HG02588 (cell line): ENCODE measurements around the gene KIF2A.
"Not testable (repeated sequence)": the region's sequence is repeated elsewhere in the genome, so short reads cannot be mapped to it uniquely, and the experiment has no call there.

Source experiments
- ATAC-seq: cut with Tn5 transposase; IDR thresholded peaks from one replicate; pipeline ENCODE4 v1.9.1; 2021; ENCODE audit warnings: mild to moderate bottlenecking, moderate library complexity; ENCODE audit not compliant: unreplicated experiment

KIF2A gene

DNA sequence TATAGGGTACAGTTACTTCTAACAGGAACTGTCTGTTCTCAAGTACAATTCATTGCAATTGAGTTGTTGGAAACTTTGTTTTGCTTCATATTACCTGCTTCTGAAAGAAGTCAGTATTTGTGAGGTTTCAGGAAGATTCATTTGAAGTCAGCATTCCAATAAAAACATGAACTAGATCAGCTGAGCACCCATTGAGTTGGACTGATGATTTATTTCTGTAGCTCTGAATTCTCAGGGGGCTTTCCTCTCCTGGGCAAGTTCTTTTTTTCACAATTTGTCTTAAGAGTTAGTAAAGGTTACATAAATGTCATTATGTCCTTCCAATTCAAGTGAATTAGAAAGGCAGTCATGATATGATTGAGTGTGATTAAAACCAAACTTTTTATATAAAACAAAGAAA is 16.2 kb upstream of the KIF2A start:
- ATAC-seq, result no peak

DNA sequence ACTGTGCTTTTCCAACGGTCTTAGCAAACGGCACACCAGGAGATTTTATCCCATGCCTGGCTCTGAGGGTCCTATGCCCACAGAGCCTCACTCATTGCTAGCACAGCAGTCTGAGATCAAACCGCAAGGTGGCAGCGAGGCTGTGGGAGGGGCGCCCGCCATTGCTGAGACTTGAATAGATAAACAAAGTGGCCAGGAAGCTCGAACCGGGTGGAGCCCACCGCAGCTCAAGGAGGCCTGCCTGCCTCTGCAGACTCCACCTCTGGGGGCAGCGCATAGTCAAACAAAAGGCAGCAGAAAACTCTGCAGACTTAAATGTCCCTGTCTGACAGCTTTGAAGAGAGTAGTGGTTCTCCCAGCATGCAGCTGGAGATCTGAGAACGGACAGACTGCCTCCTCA is 14.2 kb upstream of the KIF2A start:
- not testable (repeated sequence) for ATAC-seq

- no peak for ATAC-seq
Measured at GRCh38 chr5:62296998-62297397, 9.0 kb upstream of the KIF2A start.

DNA sequence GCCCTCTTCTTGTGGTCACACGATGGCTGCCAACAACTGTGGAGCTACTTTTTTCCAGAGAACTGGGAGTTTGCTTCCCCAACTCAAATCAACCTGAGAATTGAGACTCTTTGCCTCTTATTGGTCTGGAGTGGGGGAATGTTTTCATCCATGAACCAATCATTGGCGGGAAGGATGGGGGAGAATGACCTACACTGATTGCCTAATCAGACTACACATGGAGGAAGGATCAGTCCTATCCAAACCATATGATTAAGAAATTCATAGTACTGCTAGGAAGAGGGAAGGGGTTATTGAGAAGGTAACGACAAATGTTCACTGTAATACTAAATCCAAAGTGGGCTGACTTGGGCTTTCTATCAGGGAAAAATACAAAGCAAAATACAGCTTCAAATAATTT is 7.9 kb upstream of the KIF2A start:
- no peak for ATAC-seq

DNA sequence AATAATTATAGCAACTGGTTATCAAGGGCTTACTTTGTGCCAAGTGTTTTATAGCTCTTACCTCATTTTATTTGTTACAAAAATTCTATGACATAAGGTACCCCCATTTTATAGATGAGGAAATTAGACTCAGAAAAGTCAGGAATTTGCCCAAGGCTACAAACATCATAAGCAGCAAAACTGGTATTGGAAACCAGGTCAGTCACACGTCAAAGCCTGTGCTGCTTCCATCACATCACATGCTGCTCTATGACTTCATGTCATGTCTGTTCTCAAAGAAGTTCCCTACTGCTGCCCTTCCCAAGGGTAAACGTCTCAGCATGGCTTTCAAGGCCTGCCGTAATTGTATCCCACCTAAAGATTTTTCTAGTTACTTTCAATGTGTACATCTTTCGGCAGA is 6.9 kb upstream of the KIF2A start:
- no peak for ATAC-seq

- no peak for ATAC-seq
Measured at GRCh38 chr5:62299600-62299999, 6.4 kb upstream of the KIF2A start.

DNA sequence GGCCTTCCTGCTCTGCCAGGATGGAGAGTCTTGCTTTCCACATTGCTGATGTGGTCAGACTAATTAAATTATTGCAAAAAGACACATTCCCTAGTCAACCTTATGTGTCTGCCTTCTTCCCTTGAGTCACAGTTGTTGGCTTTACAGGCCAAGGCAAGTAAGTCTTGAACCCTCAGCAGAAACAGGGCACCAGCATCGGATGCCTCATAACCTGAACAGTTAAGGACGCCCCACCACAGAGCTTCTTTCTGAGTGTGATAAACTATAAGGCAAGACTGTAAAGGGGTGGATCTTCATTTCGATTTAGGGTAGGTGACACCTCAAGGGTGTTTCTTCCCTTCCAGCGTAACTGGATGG is 670 bp upstream of the KIF2A start:
- ATAC-seq, result no peak

DNA sequence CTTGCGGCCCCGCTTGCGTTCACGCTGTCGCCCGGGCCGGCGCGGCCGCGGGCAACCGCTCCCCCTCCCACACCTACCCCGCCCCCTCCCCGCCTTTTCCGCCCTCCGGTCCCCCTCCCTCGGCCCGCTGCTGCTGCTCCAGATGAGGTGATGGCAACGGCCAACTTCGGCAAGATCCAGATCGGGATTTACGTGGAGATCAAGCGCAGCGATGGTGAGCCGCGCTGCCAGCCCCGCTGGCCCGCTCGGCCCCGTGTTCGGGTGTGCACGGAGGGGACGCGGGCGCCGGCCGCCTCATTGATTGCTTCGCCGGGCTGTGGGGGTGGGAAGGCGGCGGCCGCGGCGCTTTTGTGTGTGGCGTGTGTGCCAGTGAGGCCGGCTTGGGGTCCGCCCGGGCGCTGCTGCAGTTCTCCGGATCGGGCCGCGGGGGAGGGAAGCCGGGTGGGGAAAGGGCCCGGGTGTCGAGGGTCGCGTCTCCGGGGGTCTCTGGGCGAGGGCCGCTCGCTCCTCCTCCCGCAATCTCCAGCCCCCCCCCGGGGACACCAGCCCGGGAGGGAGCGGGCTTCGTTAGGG is 403 bp downstream of the KIF2A start:
- peak; percentile 41 for ATAC-seq

DNA sequence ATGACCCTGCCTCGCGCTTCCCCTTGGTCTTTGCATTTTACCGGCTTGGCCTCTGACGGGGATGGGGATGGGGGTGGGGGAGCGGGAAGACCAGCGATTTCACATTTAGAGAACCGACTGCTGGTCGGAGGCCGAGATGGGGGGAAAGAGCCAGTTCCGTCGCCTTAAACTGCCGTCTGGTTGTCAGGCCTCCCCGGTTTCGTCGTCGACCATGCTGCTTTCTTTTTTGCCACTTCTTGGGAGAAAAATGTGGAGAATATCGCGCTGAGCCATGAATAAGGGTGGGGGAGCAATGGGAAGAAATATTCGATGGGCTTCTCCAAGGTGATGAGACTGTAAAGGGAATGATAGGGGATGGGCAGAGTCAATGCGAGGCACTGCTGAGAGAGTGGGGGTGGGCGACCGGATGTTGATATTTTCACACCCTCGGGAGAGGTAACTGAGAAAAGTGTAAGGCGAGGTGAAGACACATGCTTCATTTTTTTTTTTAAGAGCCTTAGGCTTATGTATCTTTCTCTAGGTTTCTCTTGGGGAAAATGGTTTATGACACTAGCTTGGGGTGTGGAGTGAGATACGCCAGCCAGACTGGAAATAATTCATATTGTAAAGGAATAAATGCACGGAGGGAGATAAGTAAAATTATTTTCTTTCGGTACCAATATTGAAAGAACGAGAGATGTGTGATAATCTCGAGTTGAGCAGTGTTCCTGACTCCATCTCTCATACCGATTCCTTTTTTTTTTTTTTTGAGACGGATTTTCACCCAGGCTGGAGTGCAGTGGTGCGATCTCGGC is 1.1 kb downstream of the KIF2A start:
- peak; percentile 13 for ATAC-seq

GRCh38 chr5:62308439-62308838 is 2.4 kb downstream of the KIF2A start:
- ATAC-seq, result no peak

GRCh38 chr5:62309107-62309506 is 3.1 kb downstream of the KIF2A start:
- ATAC-seq, result no peak

DNA sequence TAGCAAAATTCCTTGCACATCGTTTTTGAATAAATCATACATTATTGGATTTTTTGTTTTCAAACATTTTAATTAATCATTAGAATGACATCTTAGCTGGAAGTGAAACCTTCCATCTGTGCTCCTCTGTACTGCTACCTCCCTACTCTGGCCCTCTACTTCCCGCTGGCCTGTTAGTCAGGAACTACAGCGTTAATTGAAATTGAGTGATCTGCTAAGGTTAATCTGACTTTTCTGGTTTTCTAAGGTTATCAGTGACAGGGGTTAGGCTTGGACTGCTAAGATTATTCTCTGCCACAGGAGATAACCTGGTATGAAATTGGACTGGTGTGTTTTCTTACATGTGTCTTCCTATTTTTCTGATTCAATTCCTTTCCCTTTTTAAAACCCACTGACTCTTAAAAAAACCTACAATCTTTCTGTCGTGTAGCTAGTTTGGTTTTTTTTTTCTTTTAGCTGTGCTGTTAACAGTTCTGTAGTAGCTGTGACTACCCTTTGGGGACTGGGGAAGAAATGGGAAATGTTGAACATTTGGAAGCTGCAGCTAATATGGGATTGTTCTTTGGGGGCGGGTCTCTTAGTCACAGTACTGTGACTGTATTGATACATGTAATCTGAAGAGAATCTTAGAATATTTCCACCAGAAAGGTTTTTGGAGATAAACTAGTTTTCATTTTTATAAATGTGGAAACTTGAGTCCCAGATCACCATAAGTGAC is 4.6 kb downstream of the KIF2A start:
- no peak for ATAC-seq

DNA sequence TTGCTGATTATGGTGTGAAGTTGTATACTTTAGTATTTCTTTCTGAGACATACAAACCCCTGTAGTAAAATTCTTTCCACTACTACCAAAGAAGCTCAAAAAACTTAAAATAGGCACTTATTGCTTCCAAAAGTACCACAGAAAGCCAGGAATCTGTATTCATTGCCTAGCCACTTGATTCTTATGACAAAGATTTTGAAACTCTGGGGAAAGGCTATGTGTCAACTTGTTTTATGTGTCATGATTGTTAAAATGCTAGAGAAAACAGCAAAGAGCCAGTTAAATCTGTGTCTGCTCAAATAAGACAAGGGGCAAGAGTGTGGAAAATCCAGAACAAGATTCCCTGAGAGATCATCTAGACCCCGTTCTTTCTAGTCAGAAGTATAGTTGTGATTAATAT is 6.0 kb downstream of the KIF2A start:
- ATAC-seq, result no peak

GRCh38 chr5:62312674-62313073 is 6.7 kb downstream of the KIF2A start:
- no peak for ATAC-seq

DNA sequence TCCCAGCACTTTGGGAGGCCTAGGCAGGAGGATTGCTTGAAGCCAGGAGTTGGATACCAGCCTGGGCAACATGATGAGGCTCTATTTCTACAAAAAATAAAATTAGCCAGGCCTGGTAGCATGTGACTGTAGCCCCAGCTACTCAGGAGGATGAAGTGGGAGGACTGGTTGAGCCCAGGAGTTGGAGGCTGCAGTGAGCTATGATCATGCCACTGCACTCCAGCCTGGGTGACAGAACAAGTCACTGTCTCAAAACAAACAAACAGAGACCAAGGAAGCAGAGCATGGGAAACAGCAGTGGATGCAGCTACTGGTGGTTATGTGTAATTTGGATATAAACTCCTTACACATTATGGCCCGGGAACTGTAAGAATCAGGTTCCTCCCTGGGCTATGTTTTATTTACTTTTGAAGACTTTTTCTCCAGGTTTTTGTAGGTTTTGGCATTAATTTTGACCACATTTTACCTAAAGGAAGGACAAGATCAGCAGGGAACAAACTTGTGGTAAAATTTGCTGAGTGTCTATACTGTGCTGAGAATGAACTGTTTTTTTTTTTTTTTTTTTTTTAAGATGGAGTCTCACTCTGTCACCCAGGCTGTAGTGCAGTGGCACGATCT is 8.3 kb downstream of the KIF2A start:
- ATAC-seq, result no peak

- ATAC-seq, result no peak
Measured at GRCh38 chr5:62315376-62316175, 9.6 kb downstream of the KIF2A start.

DNA sequence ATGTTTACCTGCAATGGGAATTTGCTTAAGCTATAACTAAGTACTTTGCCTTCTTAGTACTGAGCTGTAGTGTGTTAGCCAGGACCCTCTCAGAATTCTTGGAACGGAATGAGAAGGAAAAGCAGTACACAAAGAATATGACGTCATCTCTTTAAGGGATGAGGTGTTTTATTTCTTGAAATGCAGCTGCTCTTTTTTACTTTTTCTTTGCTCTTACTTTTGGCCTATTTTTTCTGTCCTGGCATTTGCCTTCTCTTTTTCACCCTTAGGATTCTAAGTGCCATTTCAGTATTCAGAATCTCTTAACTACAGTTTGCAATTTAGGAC is 10.1 kb downstream of the KIF2A start:
- ATAC-seq, result no peak

DNA sequence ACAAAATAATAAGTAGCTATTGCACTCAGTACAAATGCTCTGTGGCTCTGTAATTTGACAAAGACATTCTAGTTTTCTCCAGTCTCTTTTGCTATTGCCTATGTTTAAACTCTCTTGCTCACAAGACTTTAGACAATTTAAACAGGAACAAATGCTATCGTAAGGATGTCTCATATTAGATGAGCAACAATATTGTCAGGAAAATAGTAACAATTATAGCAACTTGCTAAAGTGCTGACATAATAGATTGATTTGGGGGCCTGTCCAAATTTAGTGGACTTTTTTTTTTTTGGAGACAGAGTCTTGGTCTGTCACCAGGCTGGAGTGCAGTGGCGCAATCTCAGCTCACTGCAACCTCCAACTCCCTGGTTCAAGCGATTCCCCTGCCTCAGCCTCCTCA is 11.8 kb downstream of the KIF2A start:
- ATAC-seq, result no peak

DNA sequence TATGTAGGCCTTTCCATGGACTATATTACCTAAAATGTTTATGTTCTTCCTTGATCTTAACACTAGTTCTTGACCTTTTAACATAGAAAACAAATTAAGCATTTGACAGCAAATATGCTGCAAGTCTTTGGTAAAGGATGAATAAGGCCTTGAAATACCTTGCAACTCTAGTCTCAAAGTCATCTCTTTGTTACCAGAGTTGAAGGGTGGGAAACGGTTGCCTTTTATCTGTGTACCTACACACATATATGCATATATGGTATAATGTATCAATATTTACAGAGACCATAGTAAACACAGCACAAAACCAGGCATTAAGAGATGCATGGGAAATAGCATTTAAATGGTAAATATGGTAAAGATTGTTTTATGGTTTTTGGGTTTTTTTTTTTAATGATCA is 16.5 kb downstream of the KIF2A start:
- no peak for ATAC-seq

DNA sequence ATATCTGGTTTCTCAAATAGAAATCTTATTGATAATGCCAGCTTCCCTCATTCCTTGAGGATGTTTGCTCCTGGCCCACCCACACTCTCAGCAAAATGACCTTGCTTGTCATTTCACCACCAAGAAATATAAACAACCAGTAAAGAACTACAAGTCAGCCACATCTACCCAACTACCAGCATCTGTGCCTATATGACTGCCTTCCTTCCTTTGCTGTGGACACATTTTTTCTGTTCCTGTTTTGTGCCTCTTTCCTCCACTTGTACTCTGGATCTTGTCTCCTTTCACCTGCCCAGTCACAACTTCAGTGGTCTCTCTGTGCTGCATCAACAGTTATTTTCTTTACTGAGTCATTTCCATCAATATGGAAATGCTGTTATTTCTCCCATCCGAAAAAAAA is 20.3 kb downstream of the KIF2A start:
- peak; percentile 52 for ATAC-seq

GRCh38 chr5:62326702-62327101 is 20.7 kb downstream of the KIF2A start:
- ATAC-seq, result no peak
